Trophoblast cell (in vitro differentiated cells and primary cell): ENCODE results near the gene PCDH1.

Experiments
- DNase-seq, 2 donors: peaks; one replicate each; pipeline ENCODE4 v3.0.0-alpha.2; 2016
- H2AFZ ChIP-seq: 2 replicates; pipeline ENCODE4 v1.6.1; 2013; ENCODE audit warnings: low read length, moderate library complexity, mild to moderate bottlenecking; ENCODE audit not compliant: insufficient read depth, poor library complexity
- H2AK5ac ChIP-seq: 2 replicates; pipeline ENCODE4 v1.6.1; 2013; ENCODE audit warnings: mild to moderate bottlenecking, low read length
- H2BK120ac ChIP-seq: 2 replicates; pipeline ENCODE4 v1.6.1; 2013; ENCODE audit warnings: low read length, mild to moderate bottlenecking, moderate library complexity; ENCODE audit not compliant: insufficient read depth, poor library complexity
- H2BK12ac ChIP-seq: 2 replicates; pipeline ENCODE4 v1.6.1; 2013; ENCODE audit warnings: mild to moderate bottlenecking, low read length, moderate library complexity
- H2BK5ac ChIP-seq: 2 replicates; pipeline ENCODE4 v1.6.1; 2013; ENCODE audit warnings: low read length, low read depth, moderate library complexity, mild to moderate bottlenecking; ENCODE audit not compliant: poor library complexity
- H3K14ac ChIP-seq: 2 replicates; pipeline ENCODE4 v1.6.1; 2013; ENCODE audit warnings: mild to moderate bottlenecking, low read length
- H3K18ac ChIP-seq: 2 replicates; pipeline ENCODE4 v1.6.1; 2013; ENCODE audit warnings: mild to moderate bottlenecking, low read length
- H3K23ac ChIP-seq: 2 replicates; pipeline ENCODE4 v1.6.1; 2013; ENCODE audit warnings: low read length
- H3K27ac ChIP-seq: 2 replicates; pipeline ENCODE4 v1.5.1; 2013; ENCODE audit warnings: low read depth, mild to moderate bottlenecking, inconsistent platforms, low read length, moderate library complexity
- H3K27me3 ChIP-seq: 2 replicates; pipeline ENCODE4 v1.6.1; 2013; ENCODE audit warnings: inconsistent platforms, mild to moderate bottlenecking, low read length, moderate library complexity; ENCODE audit not compliant: insufficient read depth
- H3K36me3 ChIP-seq, 2 experiments: 1 replicate in 1 of 2; 2 replicates in 1 of 2; pipeline ENCODE4 v1.6.1; 2013; ENCODE audit warnings: low read length in 2 of 2, mild to moderate bottlenecking in 2 of 2, moderate library complexity in 1 of 2; ENCODE audit not compliant: insufficient read depth in 2 of 2, control insufficient read depth in 1 of 2
- H3K4ac ChIP-seq: 2 replicates; pipeline ENCODE4 v1.6.1; 2013; ENCODE audit warnings: low read depth, mild to moderate bottlenecking, low read length, moderate library complexity
- H3K4me1 ChIP-seq, 2 experiments: 1 replicate in 1 of 2; 2 replicates in 1 of 2; pipeline ENCODE4 v1.6.1; 2013; ENCODE audit warnings: low read length in 2 of 2, mild to moderate bottlenecking in 2 of 2, moderate library complexity in 1 of 2; ENCODE audit not compliant: insufficient read depth in 2 of 2, control insufficient read depth in 1 of 2
- H3K4me2 ChIP-seq: 2 replicates; pipeline ENCODE4 v1.6.1; 2013; ENCODE audit warnings: inconsistent platforms, mild to moderate bottlenecking, low read length, moderate library complexity
- H3K4me3 ChIP-seq: 2 replicates; pipeline ENCODE4 v1.5.1; 2013; ENCODE audit warnings: mild to moderate bottlenecking, low read depth, low read length, inconsistent platforms
- H3K79me1 ChIP-seq: one replicate; pipeline ENCODE4 v1.6.1; 2013; ENCODE audit warnings: low read length
- H3K79me2 ChIP-seq: 2 replicates; pipeline ENCODE4 v1.6.1; 2013; ENCODE audit warnings: low read length, mild to moderate bottlenecking; ENCODE audit not compliant: control insufficient read depth, insufficient read depth, poor library complexity
- H3K9ac ChIP-seq: 2 replicates; pipeline ENCODE4 v1.6.1; 2013; ENCODE audit warnings: mild to moderate bottlenecking, low read length
- H3K9me3 ChIP-seq: 2 replicates; pipeline ENCODE4 v1.6.1; 2013; ENCODE audit warnings: low read depth, mild to moderate bottlenecking, control low read depth, inconsistent platforms, low read length; ENCODE audit not compliant: insufficient read depth
- H4K12ac ChIP-seq: 2 replicates; pipeline ENCODE4 v1.6.1; 2013; ENCODE audit warnings: low read depth, mild to moderate bottlenecking, low read length, moderate library complexity
- H4K8ac ChIP-seq: 2 replicates; pipeline ENCODE4 v1.6.1; 2013; ENCODE audit warnings: low read depth, mild to moderate bottlenecking, low read length, moderate library complexity
- H4K91ac ChIP-seq: one replicate; pipeline ENCODE4 v1.6.1; 2013; ENCODE audit warnings: low read depth, mild to moderate bottlenecking, low read length, moderate library complexity
- WGBS: extraction: QIAGEN DNeasy Blood & Tissue Kit; methylation state at CpG from one replicate; pipeline ENCODE4 v1.1.7; 2013; ENCODE audit warnings: missing lambda C conversion rate; ENCODE audit not compliant: insufficient read length, insufficient coverage; ENCODE audit errors: extremely low coverage; 5-methylcytosine and 5-hydroxymethylcytosine counted together

PCDH1 gene

DNA sequence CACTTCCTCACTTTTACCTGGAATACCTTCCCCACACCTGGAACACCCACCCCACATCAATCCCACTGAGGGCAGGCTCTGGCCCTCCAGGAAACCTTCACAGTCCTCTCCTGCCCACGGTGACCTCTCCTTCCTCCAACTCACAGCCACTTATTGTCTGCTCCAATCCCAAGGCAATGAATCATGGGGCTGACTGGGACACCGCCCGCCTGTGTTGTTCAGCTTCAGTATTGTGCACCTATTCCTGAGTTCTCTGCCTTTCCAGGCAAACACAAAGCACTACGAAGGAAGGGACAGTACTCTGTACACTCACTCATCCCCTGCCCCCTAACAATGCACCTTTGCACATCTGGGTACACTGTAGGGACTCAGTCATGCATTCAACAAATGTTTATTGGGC lies 7.3 kb downstream of the PCDH1 start:
- Histone ChIP-seq H3K14ac (no peak overlapping the region), H3K9ac (no peak overlapping the region), H2AFZ (no peak overlapping the region), H4K91ac (no peak overlapping the region), H2BK12ac (no peak overlapping the region), H2BK120ac (no peak overlapping the region), H3K79me1 (no peaks in the 10 kb centered on the region), H4K8ac (no peak overlapping the region), H3K27ac (no peak overlapping the region), H3K23ac (no peak overlapping the region), H3K36me3 (no peaks in the 10 kb centered on the region), H3K4me3 (no peak overlapping the region), H3K4ac (no peak overlapping the region), H3K4me1 (peaks cover 9 to 17% of the 10 kb centered on the region in 2 experiments), H3K4me2 (no peak overlapping the region), H2AK5ac (no peak overlapping the region), H4K12ac (no peak overlapping the region), H3K9me3 (no peaks in the 10 kb centered on the region), H3K18ac (no peak overlapping the region), H3K27me3 (peaks cover 5% of the 10 kb centered on the region), H3K79me2 (no peaks in the 10 kb centered on the region), H2BK5ac (no peak overlapping the region)
- peak in 1 of 2 donors; percentile 41 for DNase-seq
- WGBS: no CpG with 5 or more reads among the region's 4 CpGs

DNA sequence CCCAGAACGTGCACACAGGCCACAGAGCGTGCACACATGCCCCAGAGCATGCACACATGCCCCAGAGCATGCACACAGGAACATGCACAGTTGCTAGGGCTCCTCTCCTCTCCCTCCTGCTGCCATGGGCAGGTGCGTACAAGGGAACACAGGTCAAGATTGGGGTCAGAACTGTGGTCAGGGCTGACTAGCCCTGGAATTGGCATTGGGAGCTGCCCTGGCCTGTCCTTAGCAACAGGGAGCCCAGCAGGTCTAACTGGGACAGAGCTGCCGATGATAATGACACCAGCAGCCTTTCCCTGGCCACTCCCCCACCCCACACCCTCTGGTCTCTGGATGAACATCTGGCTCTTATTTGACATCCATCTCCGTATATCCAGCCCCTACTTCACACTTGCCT lies 8.0 kb downstream of the PCDH1 start:
- H2BK5ac ChIP-seq: no peak overlapping the region

DNA sequence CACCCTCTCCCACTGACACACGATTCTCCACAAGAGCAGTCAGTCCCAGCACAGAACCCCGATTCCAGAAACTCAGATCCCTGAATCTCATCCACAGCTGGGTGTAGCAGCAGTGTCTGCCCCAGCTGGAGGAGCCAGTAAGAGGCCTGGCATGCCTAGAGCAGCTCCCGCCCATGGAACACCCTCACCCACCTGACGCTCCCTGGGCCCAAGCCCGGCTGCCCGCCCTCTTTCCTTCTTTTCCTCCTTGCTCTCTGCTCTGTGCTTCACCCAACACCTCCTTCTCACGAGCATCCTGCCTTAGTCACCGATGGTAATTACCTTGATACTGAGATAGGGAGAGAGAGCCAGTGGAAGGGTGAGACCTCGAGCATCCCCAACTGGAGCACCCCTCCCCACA lies 8.7 kb downstream of the PCDH1 start:
- no peak overlapping the region for H4K12ac ChIP-seq
- no peak overlapping the region for H3K4ac ChIP-seq
- H3K14ac ChIP-seq: no peak overlapping the region
- H3K23ac ChIP-seq: no peak overlapping the region
- H3K4me1 ChIP-seq: peaks cover 13 to 18% of the 10 kb centered on the region in 2 experiments
- no peak overlapping the region for H3K27ac ChIP-seq
- no peak overlapping the region for H3K4me3 ChIP-seq
- H2BK12ac ChIP-seq: no peak overlapping the region
- no peaks in the 10 kb centered on the region for H3K9me3 ChIP-seq
- H3K79me2 ChIP-seq: no peaks in the 10 kb centered on the region
- no peak overlapping the region for H4K91ac ChIP-seq
- no peak overlapping the region for H3K4me2 ChIP-seq
- H2AK5ac ChIP-seq: no peak overlapping the region
- WGBS: no CpG with 5 or more reads among the region's 9 CpGs
- H4K8ac ChIP-seq: no peak overlapping the region
- H3K18ac ChIP-seq: no peak overlapping the region
- no peak overlapping the region for H2AFZ ChIP-seq
- H2BK5ac ChIP-seq: no peak overlapping the region
- no peaks in the 10 kb centered on the region for H3K79me1 ChIP-seq
- H3K27me3 ChIP-seq: no peaks in the 10 kb centered on the region
- H3K9ac ChIP-seq: no peak overlapping the region
- DNase-seq: peak; percentile 22 to 40
- H3K36me3 ChIP-seq: no peaks in the 10 kb centered on the region
- no peak overlapping the region for H2BK120ac ChIP-seq

More for the DNA sequence above, 8.0 kb downstream of the PCDH1 start:
- no peak overlapping the region for H3K4me3 ChIP-seq
- no peak overlapping the region for H2AFZ ChIP-seq
- WGBS: no CpG with 5 or more reads among the region's 5 CpGs
- peaks cover 13 to 18% of the 10 kb centered on the region in 2 experiments for H3K4me1 ChIP-seq
- H3K4me2 ChIP-seq: no peak overlapping the region
- no peaks in the 10 kb centered on the region for H3K79me2 ChIP-seq
- H4K91ac ChIP-seq: no peak overlapping the region
- H3K9me3 ChIP-seq: no peaks in the 10 kb centered on the region
- no peak overlapping the region for H4K8ac ChIP-seq
- H3K4ac ChIP-seq: no peak overlapping the region
- H3K23ac ChIP-seq: no peak overlapping the region
- no peak overlapping the region for H3K9ac ChIP-seq
- DNase-seq: peak; percentile 52 to 56
- H4K12ac ChIP-seq: no peak overlapping the region
- H3K27ac ChIP-seq: no peak overlapping the region
- no peak overlapping the region for H2BK120ac ChIP-seq
- H3K36me3 ChIP-seq: no peaks in the 10 kb centered on the region
- no peak overlapping the region for H3K14ac ChIP-seq
- no peaks in the 10 kb centered on the region for H3K79me1 ChIP-seq
- H3K18ac ChIP-seq: no peak overlapping the region
- no peak overlapping the region for H2BK12ac ChIP-seq
- H2AK5ac ChIP-seq: no peak overlapping the region
- H3K27me3 ChIP-seq: no peaks in the 10 kb centered on the region

GRCh38 chr5:141869040-141869439 lies 9.2 kb downstream of the PCDH1 start:
- Histone ChIP-seq H3K4me2 (no peak overlapping the region), H3K27me3 (no peaks in the 10 kb centered on the region), H3K79me1 (no peaks in the 10 kb centered on the region), H2BK5ac (no peak overlapping the region), H3K14ac (no peak overlapping the region), H2AFZ (no peak overlapping the region), H3K18ac (no peak overlapping the region), H3K36me3 (no peaks in the 10 kb centered on the region), H4K12ac (no peak overlapping the region), H4K8ac (no peak overlapping the region), H4K91ac (no peak overlapping the region), H3K4me3 (no peak overlapping the region), H3K4ac (no peak overlapping the region), H3K4me1 (peaks cover 13 to 17% of the 10 kb centered on the region in 2 experiments), H3K9ac (no peak overlapping the region), H2BK12ac (no peak overlapping the region), H2BK120ac (no peak overlapping the region), H3K23ac (no peak overlapping the region), H3K9me3 (no peaks in the 10 kb centered on the region), H2AK5ac (no peak overlapping the region), H3K27ac (no peak overlapping the region), H3K79me2 (no peaks in the 10 kb centered on the region)
- DNase-seq: no peak
- no CpG with 5 or more reads among the region's 14 CpGs for WGBS
